ENCODE data around the gene ALKBH5.

GRCh38 chr17:18237461-18237860 lies 53.8 kb downstream of the ALKBH5 start:
- no peak for TF ChIP-seq CTCF (IDR thresholded peaks at IDR 0.05)
- TF ChIP-seq POLR2A (IDR thresholded peaks at IDR 0.05): no peak
- no peak for TF ChIP-seq EP300 (IDR thresholded peaks at IDR 0.05)

Measured in tibial nerve (tissue), 4 donors.